K562 (cell line): Measurements from ENCODE around the gene XPO1. TPM values are rescaled to one million over a fixed set of nuclear protein-coding genes. Genes with fewer than 3 reads are reported as not detected.

Experiments used
- ARID1B ChIP-seq: fragments of 450-650 bp; IDR thresholded peaks from 2 replicates; pipeline ENCODE4 v1.6.1; 2016; ENCODE audit warnings: antibody characterized with exemption, mild to moderate bottlenecking, inconsistent platforms
- BMI1 ChIP-seq: fragments of 150-350 bp; IDR thresholded peaks from 2 replicates; pipeline ENCODE4 v1.6.1; 2014; ENCODE audit warnings: low read length
- CBFA2T3 ChIP-seq: fragments of 450-650 bp; IDR thresholded peaks from 2 replicates; pipeline ENCODE4 v1.6.1; 2017
- DPF2 ChIP-seq: fragments of 450-650 bp; IDR thresholded peaks from 2 replicates; pipeline ENCODE4 v1.6.1; 2016
- EP300 ChIP-seq: IDR thresholded peaks from 2 replicates; pipeline ENCODE4 v1.6.1; 2012; ENCODE audit warnings: low read length, improper control_type of control experiment
- MEF2D ChIP-seq: conservative IDR thresholded peaks from 2 replicates; pipeline ENCODE4 v1.6.1; 2016; ENCODE audit warnings: low read depth, missing genetic modification characterization, missing compliant biosample characterization
- MEIS2 ChIP-seq: fragments of 450-650 bp; IDR thresholded peaks from 2 replicates; pipeline ENCODE4 v1.6.1; 2014; ENCODE audit warnings: mild to moderate bottlenecking; ENCODE audit not compliant: partially characterized antibody
- POLR2AphosphoS5 ChIP-seq: IDR thresholded peaks from 2 replicates; pipeline ENCODE4 v1.6.1; 2011; ENCODE audit warnings: mild to moderate bottlenecking, low read depth, low read length, moderate library complexity; ENCODE audit not compliant: control insufficient read depth, insufficient read depth
- POLR2H ChIP-seq: IDR thresholded peaks from 2 replicates; pipeline ENCODE4 v1.6.1; 2016; ENCODE audit warnings: missing genetic modification characterization, low read depth, mild to moderate bottlenecking, control low read depth, missing compliant biosample characterization, moderate library complexity
- POLR3A ChIP-seq: IDR thresholded peaks from 2 replicates; pipeline ENCODE4 v1.6.1; 2011; ENCODE audit warnings: borderline replicate concordance, mild to moderate bottlenecking, moderate library complexity; ENCODE audit not compliant: insufficient read length, insufficient read depth; ENCODE audit errors: extremely low read depth
- RFX1 ChIP-seq: fragments of 450-650 bp; IDR thresholded peaks from 2 replicates; pipeline ENCODE4 v1.6.1; 2016; ENCODE audit warnings: mild to moderate bottlenecking, moderate library complexity
- SOX6 ChIP-seq: fragments of 450-650 bp; IDR thresholded peaks from 2 replicates; pipeline ENCODE4 v1.6.1; 2014; ENCODE audit warnings: mild to moderate bottlenecking
- SRSF1 ChIP-seq: fragments of 200-400 bp; formaldehyde crosslinking; IDR thresholded peaks from 2 replicates; pipeline ENCODE4 v1.6.1; 2017; ENCODE audit warnings: mild to moderate bottlenecking, low read depth, low read length, moderate library complexity
- ZNF384 ChIP-seq: IDR thresholded peaks from 2 replicates; pipeline ENCODE4 v1.6.1; 2012; ENCODE audit warnings: low read depth, low read length, improper control_type of control experiment
- polyA plus RNA-seq, 8 experiments: library from polyadenylated mRNA; depleted of rRNA in 4 of 8; stranded (reverse) in 5 of 8; unstranded in 3 of 8; fragments of >200 nt; fragmentation: Nextera tagmentation in 2 of 8; fragmentation: Illumina TruSeq in 1 of 8; extraction: Ambion mirVana in 2 of 8; extraction: Trizol in 1 of 8; gene quantifications; 2 replicates each; pipeline versions ENCODE4 v1.2.1 to v1.2.3, GENCODE V29; 2011 to 2014; ENCODE audit warnings: inconsistent platforms in 1 of 8, missing spikeins in 1 of 8
- total RNA-seq, 7 experiments: library from RNA; depleted of rRNA in 6 of 7; stranded (reverse); fragments of >200 nt in 6 of 7; fragmentation: Illumina TruSeq in 2 of 7; extraction: Trizol in 2 of 7; gene quantifications; 2 replicates each; pipeline versions ENCODE4 v1.2.1 to v1.2.3, GENCODE V29; 2011 to 2021; ENCODE audit warnings: low replicate concordance in 1 of 7

XPO1 gene
- total and polyA plus RNA-seq, 9 of the 15 experiments (the other 6 are each of a cell fraction or from before 2014, with no cell fraction given) = 86.2 to 307 (median 216) TPM

DNA sequence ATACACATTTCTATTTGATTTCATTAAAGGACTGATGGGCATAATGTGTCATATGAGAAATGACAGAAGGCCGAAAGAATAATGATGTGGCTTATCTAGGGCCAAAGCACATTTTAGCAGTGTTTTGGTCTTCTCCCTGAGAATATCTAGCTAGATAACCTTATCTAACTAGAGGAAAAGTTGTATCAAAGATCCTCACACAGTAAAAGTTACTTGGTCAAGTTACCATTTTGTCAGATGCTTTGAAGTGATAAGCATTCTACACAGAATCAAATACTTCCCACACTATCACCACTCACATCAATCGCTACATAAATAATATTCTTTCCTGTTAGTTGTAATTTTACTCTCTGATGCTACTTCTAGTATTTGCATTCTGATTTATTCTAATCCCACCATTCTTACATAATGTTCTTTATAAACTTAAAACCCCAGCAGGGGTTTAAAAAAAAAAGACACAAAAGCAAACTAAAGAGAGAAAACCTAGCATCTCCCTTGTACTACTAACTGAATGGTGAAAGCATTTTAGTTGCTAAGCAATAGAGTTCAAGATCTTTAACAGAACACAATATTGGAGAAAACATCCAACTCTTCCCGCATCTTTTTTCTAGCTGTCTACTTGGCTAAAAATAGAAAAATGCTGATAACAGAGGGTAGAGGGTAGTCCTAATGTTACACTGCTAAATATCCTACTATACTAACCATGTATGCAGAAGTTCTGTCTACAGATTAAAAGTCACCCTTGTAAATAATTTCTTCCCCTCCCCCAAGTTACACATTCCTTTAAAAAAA, 8.0 kb downstream of the XPO1 start (continued):
- no peak for TF ChIP-seq EP300
- no peak for TF ChIP-seq SRSF1
- TF ChIP-seq SOX6 = 0 out of 2 replicates have a peak, but pooled peaks have one; percentile 20
- 0 out of 2 replicates have a peak, but pooled peaks have one; percentile 8 for TF ChIP-seq POLR2AphosphoS5
- TF ChIP-seq POLR2H (tag) = 0 out of 2 replicates have a peak, but pooled peaks have one; percentile 22
- 0 out of 2 replicates have a peak, but pooled peaks have one; percentile 25 for TF ChIP-seq DPF2
- TF ChIP-seq CBFA2T3 = peak; percentile 59
- peak; percentile 59; the same call in 1 of the 2 replicates for TF ChIP-seq ZNF384
- TF ChIP-seq ARID1B = peak; percentile 50
- TF ChIP-seq RFX1 = peak; percentile 47; the same call in 1 of the 2 replicates
- no peak for TF ChIP-seq POLR3A
- no peak for TF ChIP-seq BMI1
- 0 out of 2 replicates have a peak, but pooled peaks have one; percentile 15 for TF ChIP-seq MEF2D
- peak; percentile 35 for TF ChIP-seq MEIS2
